Small intestine (tissue), 7 donors: Measurements from ENCODE around the gene MSTN. TPM values are rescaled to one million over a fixed set of nuclear protein-coding genes. Genes with fewer than 3 reads are reported as not detected.

Source experiments
- DNase-seq, 2 donors: peaks; one replicate each; pipeline versions ENCODE4 v3.0.0 to v3.0.0-alpha.2; 2013
- FAIRE-seq: peaks from 2 replicates; lab custom pipeline; 2012; peaks lifted over from hg19 to GRCh38; lab: Jason Lieb, UNC
- H3K27ac ChIP-seq, 3 donors: one replicate each; pipeline ENCODE4 v1.5.1; 2013; ENCODE audit warnings: low read length in 2 of 3, mild to moderate bottlenecking in 2 of 3, control low read depth in 1 of 3, inconsistent platforms in 1 of 3, low read depth in 1 of 3, moderate library complexity in 1 of 3
- H3K27me3 ChIP-seq, 3 donors: one replicate each; pipeline ENCODE4 v1.6.1; 2013; ENCODE audit warnings: low read length in 3 of 3, inconsistent platforms in 1 of 3; ENCODE audit not compliant: control insufficient read depth in 3 of 3, insufficient read depth in 3 of 3
- H3K36me3 ChIP-seq, 3 donors: one replicate each; pipeline ENCODE4 v1.6.1; 2013; ENCODE audit warnings: low read length in 3 of 3, inconsistent platforms in 1 of 3, low read depth in 1 of 3, mild to moderate bottlenecking in 1 of 3, moderate library complexity in 1 of 3; ENCODE audit not compliant: control insufficient read depth in 3 of 3, insufficient read depth in 2 of 3
- H3K4me1 ChIP-seq, 3 donors: one replicate each; pipeline ENCODE4 v1.6.1; 2013; ENCODE audit warnings: low read length in 2 of 3, inconsistent platforms in 1 of 3, low read depth in 1 of 3, mild to moderate bottlenecking in 1 of 3, moderate library complexity in 1 of 3; ENCODE audit not compliant: control insufficient read depth in 3 of 3, insufficient read depth in 2 of 3
- H3K4me3 ChIP-seq, 3 donors: one replicate each; pipeline ENCODE4 v1.5.1; 2013; ENCODE audit warnings: low read length in 3 of 3, control low read depth in 1 of 3, inconsistent platforms in 1 of 3, low read depth in 1 of 3, mild to moderate bottlenecking in 1 of 3, moderate library complexity in 1 of 3
- H3K9me3 ChIP-seq, 2 donors: one replicate each; pipeline ENCODE4 v1.6.1; 2013; ENCODE audit warnings: low read depth in 1 of 2, low read length in 1 of 2; ENCODE audit not compliant: control insufficient read depth in 2 of 2, insufficient read depth in 1 of 2
- WGBS, 3 donors: extraction: QIAGEN DNeasy Blood & Tissue Kit; methylation state at CpG; one replicate each; pipeline ENCODE4 v1.1.7; 2013; 5-methylcytosine and 5-hydroxymethylcytosine counted together
- polyA plus RNA-seq, 4 donors: library from polyadenylated mRNA; stranded (reverse) in 3 of 4; unstranded in 1 of 4; fragments of 200-250 nt in 3 of 4; fragments of 120-200 nt in 1 of 4; gene quantifications; one replicate each; pipeline versions ENCODE4 v1.2.1 to v1.2.3, GENCODE V29; 2013
- donor health status: healthy with polysubstance abuse.
- donor health status: control.
- donor health status: control.
- donor health status: Bipolar disorder and iron deficiency.
- donor health status: healthy.

Gene MSTN
- polyA plus RNA-seq, 4 donors, result 0.16 to 0.50 TPM; not detected in 2

DNA sequence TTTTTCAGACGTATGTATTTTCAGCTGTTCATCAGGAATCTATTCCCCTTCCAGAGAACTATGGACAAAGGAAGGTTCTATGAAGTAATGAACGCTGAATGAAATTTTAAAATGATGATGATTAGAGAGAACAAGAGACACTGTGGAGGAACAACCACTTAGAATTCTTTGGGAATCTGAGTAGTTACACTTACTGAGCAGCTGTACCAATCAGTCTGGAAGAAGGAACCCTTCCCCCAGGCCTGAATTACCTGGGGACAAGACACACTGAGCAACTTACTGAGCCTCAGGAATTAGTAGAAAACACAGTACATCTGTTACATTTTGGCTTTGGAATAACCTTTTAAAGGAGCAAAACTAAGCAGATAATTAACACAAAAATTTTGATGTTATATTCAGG is 1.9 kb downstream of the MSTN start:
- DNase-seq (no peak), FAIRE-seq (no peak)
- no peak overlapping the region for H3K4me3 ChIP-seq
- no peaks in the 10 kb centered on the region for H3K27me3 ChIP-seq
- WGBS, 3 donors, result 86 to 92% (median 87%) methylated on average over 2 of the region's 2 CpGs
- no peaks in the 10 kb centered on the region for H3K4me1 ChIP-seq
- H3K9me3 ChIP-seq, result no peaks in the 10 kb centered on the region
- no peak overlapping the region for H3K27ac ChIP-seq
- H3K36me3 ChIP-seq, result no peaks in the 10 kb centered on the region

- Histone ChIP-seq H3K27ac (no peak overlapping the region), H3K4me3 (no peak overlapping the region), H3K27me3 (no peaks in the 10 kb centered on the region), H3K4me1 (no peaks in the 10 kb centered on the region), H3K9me3 (no peaks in the 10 kb centered on the region), H3K36me3 (no peaks in the 10 kb centered on the region)
- WGBS, 3 donors, result 96 to 97% (median 97%) methylated on average over 4 of the region's 4 CpGs
- DNase-seq (no peak), FAIRE-seq (no peak)
Observed at GRCh38 chr2:190060019-190060418, 2.5 kb downstream of the MSTN start.

GRCh38 chr2:190053426-190053825 is 9.1 kb downstream of the MSTN start:
- Histone ChIP-seq H3K36me3 (no peaks in the 10 kb centered on the region), H3K4me1 (no peaks in the 10 kb centered on the region), H3K4me3 (no peak overlapping the region), H3K27ac (no peak overlapping the region), H3K9me3 (no peaks in the 10 kb centered on the region), H3K27me3 (no peaks in the 10 kb centered on the region)
- FAIRE-seq, result no peak
- no peak for DNase-seq
- 70 to 75% (median 72%) methylated on average over 5 of the region's 5 CpGs for WGBS, 3 donors

DNA sequence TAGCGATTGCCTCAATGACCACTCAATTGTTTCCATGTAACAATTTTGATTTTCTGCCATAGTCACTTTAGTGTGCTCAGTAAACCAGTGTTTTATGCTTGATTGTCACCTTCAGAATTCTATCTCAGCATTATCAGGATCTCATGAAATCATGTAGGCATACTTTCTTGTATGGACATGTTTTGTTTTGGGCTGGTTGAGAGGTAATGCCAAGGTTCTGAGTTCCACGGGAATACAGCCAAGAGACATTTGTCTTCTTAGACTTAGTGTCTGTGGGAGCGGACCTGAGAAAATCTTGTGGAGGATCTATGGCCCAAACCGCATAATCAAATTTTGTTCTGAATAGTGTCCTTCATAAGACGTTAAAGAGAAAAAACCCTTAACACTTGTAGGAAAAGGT is 10.2 kb downstream of the MSTN start:
- no peaks in the 10 kb centered on the region for H3K36me3 ChIP-seq
- WGBS, 3 donors, result 90 to 92% (median 92%) methylated on average over 5 of the region's 5 CpGs
- DNase-seq (no peak), FAIRE-seq (no peak)
- H3K4me1 ChIP-seq, result no peaks in the 10 kb centered on the region
- no peaks in the 10 kb centered on the region for H3K9me3 ChIP-seq
- no peak overlapping the region for H3K27ac ChIP-seq
- H3K4me3 ChIP-seq, result no peak overlapping the region
- no peaks in the 10 kb centered on the region for H3K27me3 ChIP-seq

- Histone ChIP-seq H3K36me3 (no peaks in the 10 kb centered on the region), H3K27me3 (no peaks in the 10 kb centered on the region), H3K4me1 (no peaks in the 10 kb centered on the region), H3K9me3 (no peaks in the 10 kb centered on the region), H3K27ac (no peak overlapping the region), H3K4me3 (no peak overlapping the region)
- FAIRE-seq (no peak), DNase-seq (no peak)
Observed at GRCh38 chr2:190051223-190051622, 11.3 kb downstream of the MSTN start.

GRCh38 chr2:190050001-190050400 is 12.5 kb downstream of the MSTN start:
- Histone ChIP-seq H3K4me1 (no peaks in the 10 kb centered on the region), H3K9me3 (no peaks in the 10 kb centered on the region), H3K4me3 (no peak overlapping the region), H3K36me3 (no peaks in the 10 kb centered on the region), H3K27ac (no peak overlapping the region), H3K27me3 (no peaks in the 10 kb centered on the region)
- no peak for DNase-seq
- FAIRE-seq, result no peak

DNA sequence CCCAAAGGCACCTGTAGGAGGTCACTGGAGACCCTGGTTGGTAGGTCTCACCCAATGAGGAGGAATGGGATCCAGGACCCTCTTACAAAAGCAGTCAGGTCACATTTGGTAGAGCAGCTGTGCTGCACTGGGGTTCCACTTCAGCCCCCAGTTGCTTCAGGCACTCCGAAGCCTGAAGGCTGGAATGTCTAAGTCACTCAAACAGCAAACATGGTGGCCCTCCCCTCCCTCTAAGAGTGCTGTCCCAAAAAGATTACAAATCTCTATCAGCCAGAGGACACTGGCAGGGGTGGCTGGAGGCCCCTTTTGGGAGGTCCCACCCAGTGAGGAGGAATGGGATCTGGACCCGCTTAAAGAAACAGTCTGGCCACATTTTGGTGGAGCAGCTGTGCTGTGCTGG is 17.7 kb downstream of the MSTN start:
- Histone ChIP-seq H3K27me3 (no peaks in the 10 kb centered on the region), H3K27ac (no peak overlapping the region), H3K36me3 (no peaks in the 10 kb centered on the region), H3K9me3 (no peaks in the 10 kb centered on the region), H3K4me3 (no peak overlapping the region), H3K4me1 (no peaks in the 10 kb centered on the region)
- FAIRE-seq (no peak), DNase-seq (no peak)
- 91 to 97% (median 93%) methylated on average over 2 of the region's 2 CpGs for WGBS, 3 donors

- no peak overlapping the region for H3K27ac ChIP-seq
- no peaks in the 10 kb centered on the region for H3K27me3 ChIP-seq
- no peak overlapping the region for H3K4me3 ChIP-seq
- no peak for FAIRE-seq
- no peaks in the 10 kb centered on the region for H3K36me3 ChIP-seq
- H3K9me3 ChIP-seq, result peaks cover 0 to 1% of the 10 kb centered on the region in 2 donors
- H3K4me1 ChIP-seq, result no peaks in the 10 kb centered on the region
- no peak for DNase-seq
- WGBS, 3 donors, result 78 to 81% (median 79%) methylated on average over 3 of the region's 3 CpGs
Observed at GRCh38 chr2:190043441-190043840, 19.1 kb downstream of the MSTN start.

DNA sequence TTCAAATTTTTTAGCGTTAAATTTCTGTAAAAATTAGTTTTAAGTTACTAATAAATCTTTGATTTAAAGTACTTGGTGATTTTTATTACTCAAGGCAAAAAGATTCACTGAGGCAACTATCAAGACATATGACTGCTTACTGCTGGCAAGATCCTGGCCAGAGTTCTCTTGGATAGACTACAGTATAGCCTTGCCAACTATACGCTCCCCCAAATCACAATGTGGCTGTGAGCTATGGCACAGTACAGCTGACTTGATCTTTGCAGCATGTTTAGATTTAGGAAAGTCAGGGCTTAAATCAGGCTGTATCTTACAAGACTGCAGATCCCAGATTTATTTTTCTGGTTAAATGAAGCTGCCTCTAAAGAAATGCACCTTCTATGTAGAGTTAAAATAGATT is 26.5 kb downstream of the MSTN start:
- FAIRE-seq, result no peak
- Histone ChIP-seq H3K4me3 (no peak overlapping the region), H3K4me1 (no peaks in the 10 kb centered on the region), H3K27ac (no peak overlapping the region), H3K36me3 (no peaks in the 10 kb centered on the region), H3K9me3 (peaks cover 0 to 2% of the 10 kb centered on the region in 2 donors), H3K27me3 (no peaks in the 10 kb centered on the region)
- WGBS, 3 donors, result 76 to 87% (median 83%) methylated on average over 2 of the region's 2 CpGs
- DNase-seq, result no peak
